Body of pancreas (tissue), 4 donors: ENCODE data around the gene ANKRD13D. TPM values are rescaled to one million over a fixed set of nuclear protein-coding genes. Genes with fewer than 3 reads are reported as not detected.
A peak's percentile ranks its signal among the peaks of the same experiment; 100 is the strongest.

Experiments
- ATAC-seq: fragments of 150-250 bp; one replicate; pipeline ENCODE4 v1.9.1; 2016
- DNase-seq, 4 donors: peaks; one replicate each; pipeline ENCODE4 v3.0.0-alpha.2; 2019
- H3K27ac ChIP-seq, 4 donors: fragments of 200-600 bp; sonication (generic); 1 replicate in 3 of 4; 2 replicates in 1 of 4; pipeline versions ENCODE4 v1.5.1 to v1.6.1; 2016 to 2019; ENCODE audit warnings: mild to moderate bottlenecking in 1 of 4, mixed read lengths in 1 of 4, moderate library complexity in 1 of 4
- H3K27me3 ChIP-seq, 2 donors: fragments of 200-600 bp; sonication (generic); one replicate each; pipeline ENCODE4 v1.6.0; 2016; ENCODE audit warnings: mild to moderate bottlenecking in 1 of 2
- H3K36me3 ChIP-seq, 2 donors: fragments of 200-600 bp; sonication (generic); replicated peaks in 1 of 2; 2 replicates each; pipeline ENCODE4 v1.5.1; 2016; ENCODE audit warnings: low read depth in 2 of 2; ENCODE audit not compliant: insufficient read depth in 1 of 2
- H3K4me1 ChIP-seq: fragments of 200-600 bp; sonication (generic); one replicate; pipeline ENCODE4 v1.6.0; 2016
- H3K4me3 ChIP-seq, 2 donors: fragments of 200-600 bp; sonication (generic); 1 replicate in 1 of 2; 2 replicates in 1 of 2; pipeline ENCODE4 v1.5.1; 2016 to 2019
- H3K9me3 ChIP-seq, 3 donors: fragments of 200-600 bp; sonication (generic); 1 replicate in 2 of 3; 2 replicates in 1 of 3; pipeline ENCODE4 v1.5.1; 2016
- POLR2A ChIP-seq, 3 donors: fragments of 450-650 bp; IDR thresholded peaks; one replicate each; pipeline ENCODE4 v1.6.1; 2016; ENCODE audit warnings: antibody characterized with exemption in 3 of 3, mild to moderate bottlenecking in 2 of 3
- WGBS, 2 donors: methylation state at CpG; one replicate each; pipeline ENCODE4 v1.1.5; 2017; 5-methylcytosine and 5-hydroxymethylcytosine counted together
- intact Hi-C: fragments of 100-400 bp; cut with DNase I; formaldehyde crosslinking; loops from one replicate; pipeline ENCODE4 v1.15.1; 2023
- total RNA-seq, 2 donors: library from RNA; depleted of rRNA; stranded (reverse); fragments of >200 nt; gene quantifications; one replicate each; pipeline ENCODE4 v1.1.0, GENCODE V29; 2016
- TF ChIP-seq, protein P1 (sequence below), 7 experiments: fragments of 450-650 bp in 4 of 7; fragments of 200-600 bp in 3 of 7; sonication (generic) in 3 of 7; IDR thresholded peaks; one replicate each; pipeline ENCODE4 v1.5.1; 2016 to 2019; ENCODE audit warnings: antibody characterized with exemption in 7 of 7

The ANKRD13D gene
- total RNA-seq, 2 donors from 2014 or later, result 18.2 to 39.6 TPM

GRCh38 chr11:67274768-67275605, 14.1 kb upstream of the ANKRD13D start:
- ATAC-seq (no peak), DNase-seq (peak; percentile 40 to 53 (median 48))
- TF ChIP-seq POLR2A (IDR thresholded peaks at IDR 0.05), result no peak
- TF ChIP-seq, protein P1, sequence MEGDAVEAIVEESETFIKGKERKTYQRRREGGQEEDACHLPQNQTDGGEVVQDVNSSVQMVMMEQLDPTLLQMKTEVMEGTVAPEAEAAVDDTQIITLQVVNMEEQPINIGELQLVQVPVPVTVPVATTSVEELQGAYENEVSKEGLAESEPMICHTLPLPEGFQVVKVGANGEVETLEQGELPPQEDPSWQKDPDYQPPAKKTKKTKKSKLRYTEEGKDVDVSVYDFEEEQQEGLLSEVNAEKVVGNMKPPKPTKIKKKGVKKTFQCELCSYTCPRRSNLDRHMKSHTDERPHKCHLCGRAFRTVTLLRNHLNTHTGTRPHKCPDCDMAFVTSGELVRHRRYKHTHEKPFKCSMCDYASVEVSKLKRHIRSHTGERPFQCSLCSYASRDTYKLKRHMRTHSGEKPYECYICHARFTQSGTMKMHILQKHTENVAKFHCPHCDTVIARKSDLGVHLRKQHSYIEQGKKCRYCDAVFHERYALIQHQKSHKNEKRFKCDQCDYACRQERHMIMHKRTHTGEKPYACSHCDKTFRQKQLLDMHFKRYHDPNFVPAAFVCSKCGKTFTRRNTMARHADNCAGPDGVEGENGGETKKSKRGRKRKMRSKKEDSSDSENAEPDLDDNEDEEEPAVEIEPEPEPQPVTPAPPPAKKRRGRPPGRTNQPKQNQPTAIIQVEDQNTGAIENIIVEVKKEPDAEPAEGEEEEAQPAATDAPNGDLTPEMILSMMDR (IDR thresholded peaks at IDR 0.05), result no peak
- intact Hi-C loops, result loop anchor here (5.0 kb wide), 2 partner anchors 37 to 102 kb away; no protein-coding TSS in a partner anchor
- Histone ChIP-seq H3K36me3 (peaks cover 0 to 5% of the 10 kb centered on the region in 2 donors), H3K4me3 (no peak overlapping the region), H3K27ac (peak overlapping the region in 3 of 4 donors; percentile 6 to 84 (median 61)), H3K27me3 (no peaks in the 10 kb centered on the region), H3K9me3 (no peaks in the 10 kb centered on the region), H3K4me1 (peaks cover 77% of the 10 kb centered on the region)
- WGBS, 2 donors, result 52 to 97% methylated on average over 10 to 34 of the region's 35 CpGs

DNA sequence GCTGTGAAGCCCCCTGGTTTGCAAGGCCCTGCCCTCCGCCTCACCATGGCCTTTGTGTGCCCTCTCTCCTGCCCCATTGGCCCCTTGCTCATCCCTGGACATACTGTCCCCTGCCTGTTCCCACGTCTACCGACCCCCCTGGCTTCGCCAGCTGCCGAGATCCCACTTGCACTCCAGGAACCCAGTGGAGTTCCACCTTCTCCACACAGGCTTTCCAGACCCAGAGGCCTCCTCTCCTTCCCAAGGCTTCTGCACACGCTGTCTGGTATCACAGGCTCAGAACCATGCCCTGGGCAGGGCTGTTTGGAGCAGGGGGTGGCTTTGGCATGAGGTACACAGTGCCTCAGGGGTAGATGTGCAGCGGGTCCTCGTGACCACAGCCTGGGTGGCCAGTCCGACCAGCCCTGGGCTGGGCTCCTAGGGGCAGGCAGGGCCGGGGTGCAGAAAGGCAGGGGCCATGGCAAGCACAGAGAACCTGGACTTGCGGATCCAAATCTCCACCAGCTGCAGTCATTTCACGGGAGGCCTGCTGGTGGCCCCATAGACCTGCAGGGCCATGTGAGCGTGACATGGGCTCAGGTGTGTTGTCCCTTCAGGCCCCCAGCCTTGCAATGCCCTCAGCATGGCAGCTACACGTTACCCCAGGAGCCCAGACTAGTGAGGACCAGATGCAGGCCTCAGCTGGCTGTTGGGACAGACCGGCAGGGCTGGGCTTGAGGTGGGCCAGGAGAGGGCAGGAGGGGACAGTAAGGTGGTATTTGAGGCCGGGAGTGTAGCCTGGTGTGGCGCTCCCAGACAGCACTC, 13.3 kb upstream of the ANKRD13D start:
- H3K27me3 ChIP-seq, result no peaks in the 10 kb centered on the region
- H3K4me3 ChIP-seq, result no peak overlapping the region
- intact Hi-C loops, result loop anchor here (5.0 kb wide), 2 partner anchors 36 to 101 kb away; no protein-coding TSS in a partner anchor
- no peaks in the 10 kb centered on the region for H3K9me3 ChIP-seq
- peaks cover 69% of the 10 kb centered on the region for H3K4me1 ChIP-seq
- H3K27ac ChIP-seq, result peak overlapping the region in 2 of 4 donors; percentile 61 to 84
- peak in 2 of 4 donors; percentile 5 to 13 for DNase-seq
- H3K36me3 ChIP-seq, result peaks cover 0 to 5% of the 10 kb centered on the region in 2 donors
- no peak for TF ChIP-seq POLR2A (IDR thresholded peaks at IDR 0.05)
- TF ChIP-seq, protein P1 (IDR thresholded peaks at IDR 0.05), result no peak
- WGBS, 2 donors, result 85 to 90% methylated on average over 10 to 17 of the region's 17 CpGs
- no peak for ATAC-seq

GRCh38 chr11:67276781-67277230, 12.3 kb upstream of the ANKRD13D start:
- TF ChIP-seq, protein P1 (IDR thresholded peaks at IDR 0.05), result peak in 1 of 7 experiments; percentile 4
- no peak for TF ChIP-seq POLR2A (IDR thresholded peaks at IDR 0.05)
- Histone ChIP-seq H3K4me1 (peaks cover 59% of the 10 kb centered on the region), H3K4me3 (no peak overlapping the region), H3K27me3 (no peaks in the 10 kb centered on the region), H3K9me3 (no peaks in the 10 kb centered on the region), H3K27ac (peak overlapping the region in 2 of 4 donors; percentile 65 to 79), H3K36me3 (peaks cover 0 to 11% of the 10 kb centered on the region in 2 donors)
- intact Hi-C loops, result loop anchor here (5.0 kb wide), 2 partner anchors 35 to 100 kb away; no protein-coding TSS in a partner anchor
- 64 to 86% methylated on average over 8 to 16 of the region's 16 CpGs for WGBS, 2 donors
- DNase-seq (peak in 3 of 4 donors; percentile 14 to 43 (median 27)), ATAC-seq (no peak)

GRCh38 chr11:67277231-67277961, 11.7 kb upstream of the ANKRD13D start:
- H3K4me3 ChIP-seq, result no peak overlapping the region
- WGBS, 2 donors, result 58 to 71% methylated on average over 7 to 24 of the region's 24 CpGs

More at GRCh38 chr11:67277231-67277961, 11.7 kb upstream of the ANKRD13D start:
- DNase-seq, result peak; percentile 42 to 87 (median 64)
- Histone ChIP-seq H3K4me1 (peaks cover 54% of the 10 kb centered on the region), H3K36me3 (peaks cover 0 to 16% of the 10 kb centered on the region in 2 donors), H3K27ac (peak overlapping the region in 2 of 4 donors; percentile 65 to 79), H3K9me3 (no peaks in the 10 kb centered on the region), H3K27me3 (no peaks in the 10 kb centered on the region)
- intact Hi-C loops, result loop anchor here (5.0 kb wide), 2 partner anchors 35 to 100 kb away; no protein-coding TSS in a partner anchor
- TF ChIP-seq POLR2A (IDR thresholded peaks at IDR 0.05), result peak in 1 of 3 donors; percentile 27
- TF ChIP-seq, protein P1 (IDR thresholded peaks at IDR 0.05), result no peak
- peak; percentile 41 for ATAC-seq
